A673 (cell line): ENCODE measurements around the gene GLIPR1. TPM values are rescaled to one million over a fixed set of nuclear protein-coding genes. Genes with fewer than 3 reads are reported as not detected.

Experiments used
- BruUV-seq: library from RNA; stranded (reverse); fragments of 400-500 nt; replicated peaks from 2 replicates; lab custom pipeline; 2021; lab: Mats Ljungman, UMichigan
- CTCF ChIA-PET: fragments of 300-600 bp; sonication (Branson Sonifier 250); formaldehyde crosslinking; loops from one replicate; lab custom pipeline; 2022; ENCODE audit warnings: antibody characterized with exemption; lab: Charles Lee
- POLR2A ChIA-PET: fragments of 300-600 bp; sonication (Branson Sonifier 250); formaldehyde crosslinking; loops from one replicate; lab custom pipeline; 2022; ENCODE audit warnings: antibody characterized with exemption; ENCODE audit not compliant: low non-redundant PET; lab: Charles Lee
- DNase-seq: peaks from one replicate; pipeline ENCODE4 v3.0.0-alpha.2; 2015; ENCODE audit warnings: low spot score
- H3K27ac ChIP-seq: fragments of 200-600 bp; sonication (generic); 2 replicates; pipeline ENCODE4 v1.5.1; 2016; ENCODE audit warnings: mixed run types, low read depth, mild to moderate bottlenecking, mixed read lengths, antibody characterized with exemption, low read length; ENCODE audit not compliant: poor library complexity, severe bottlenecking
- H3K27me3 ChIP-seq: fragments of 200-600 bp; sonication (generic); replicated peaks from 2 replicates; pipeline ENCODE4 v1.6.1; 2017; ENCODE audit warnings: mixed run types, low read depth, mild to moderate bottlenecking, mixed read lengths, antibody characterized with exemption, low read length; ENCODE audit not compliant: insufficient read depth, poor library complexity
- H3K36me3 ChIP-seq: fragments of 200-600 bp; sonication (generic); 2 replicates; pipeline ENCODE4 v1.6.1; 2016; ENCODE audit warnings: mixed run types, mild to moderate bottlenecking, mixed read lengths, antibody characterized with exemption, low read length; ENCODE audit not compliant: insufficient read depth, poor library complexity, severe bottlenecking
- H3K4me1 ChIP-seq: fragments of 200-600 bp; sonication (generic); 2 replicates; pipeline ENCODE4 v1.6.1; 2017; ENCODE audit warnings: mixed run types, mild to moderate bottlenecking, mixed read lengths, antibody characterized with exemption, low read length; ENCODE audit not compliant: insufficient read depth, poor library complexity, severe bottlenecking
- H3K4me3 ChIP-seq: fragments of 200-600 bp; sonication (generic); 2 replicates; pipeline ENCODE4 v1.5.1; 2016; ENCODE audit warnings: low read depth, mixed run types, mild to moderate bottlenecking, mixed read lengths, low read length; ENCODE audit not compliant: poor library complexity, severe bottlenecking
- H3K9me3 ChIP-seq: fragments of 200-600 bp; sonication (generic); 2 replicates; pipeline ENCODE4 v1.6.1; 2016; ENCODE audit warnings: mixed run types, low read depth, mild to moderate bottlenecking, mixed read lengths, antibody characterized with exemption, low read length; ENCODE audit not compliant: poor library complexity, severe bottlenecking
- CTCF ChIP-seq: fragments of 300-800, 200-600 bp; sonication (generic); conservative IDR thresholded peaks from 2 replicates; pipeline ENCODE4 v1.5.1; 2017; ENCODE audit warnings: low read depth, mild to moderate bottlenecking, antibody characterized with exemption, low read length, moderate library complexity, mixed read lengths
- EZH2 ChIP-seq: fragments of 200-600 bp; sonication (generic); IDR thresholded peaks from 2 replicates; pipeline ENCODE4 v1.6.1; 2017; ENCODE audit warnings: borderline replicate concordance, low read depth, mild to moderate bottlenecking, mixed read lengths, antibody characterized with exemption, low read length; ENCODE audit not compliant: poor library complexity, severe bottlenecking
- intact Hi-C: fragments of 100-400 bp; cut with micrococcal nuclease; formaldehyde crosslinking; loops from one replicate; pipeline ENCODE4 v1.10.0; 2022; ENCODE audit not compliant: unreplicated experiment
- total RNA-seq: library from RNA; stranded (reverse); gene quantifications from 2 replicates; pipeline ENCODE4 v1.2.3, GENCODE V29; 2021

GLIPR1 gene
- total RNA-seq, 1 experiment from 2014 or later, result 19.7 TPM

- BruUV-seq, result no TSS peak
- POLR2A ChIA-PET, result no interaction called here
- H3K36me3 ChIP-seq, result no peaks in the 10 kb centered on the region
- intact Hi-C loops, result loop anchor here (5.0 to 10.0 kb wide), 2 partner anchors 820 to 932 kb away; partner anchors contain the start of gene BBS10
- CTCF ChIA-PET, result interaction anchor here (0.6 to 0.8 kb wide), 2 partner anchors 508 to 512 kb away, joined by 3 to 4 read pairs; no protein-coding TSS in a partner anchor
- no peak overlapping the region for H3K4me3 ChIP-seq
- DNase-seq, result no peak
- no peaks in the 10 kb centered on the region for H3K9me3 ChIP-seq
- no peak overlapping the region for H3K27ac ChIP-seq
- H3K4me1 ChIP-seq, result no peaks in the 10 kb centered on the region
- peak; percentile 36; the same call in 1 of the 2 replicates for TF ChIP-seq CTCF
- TF ChIP-seq EZH2, result no peak
- no peaks in the 10 kb centered on the region for H3K27me3 ChIP-seq
Observed at GRCh38 chr12:75525263-75525662, 44.7 kb downstream of the GLIPR1 start.

- DNase-seq, result peak; percentile 70
- H3K4me1 ChIP-seq, result no peaks in the 10 kb centered on the region
- no peaks in the 10 kb centered on the region for H3K36me3 ChIP-seq
- no peaks in the 10 kb centered on the region for H3K9me3 ChIP-seq
- ChIA-PET POLR2A (no interaction called here), CTCF (interaction anchor here (0.7 to 1.8 kb wide), 3 partner anchors 247 to 510 kb away, joined by 3 to 7 read pairs (median 4); no protein-coding TSS in a partner anchor)
- no TSS peak for BruUV-seq
- TF ChIP-seq CTCF (peak; percentile 67), EZH2 (no peak)
- intact Hi-C loops, result loop anchor here (2.0 to 10.0 kb wide), 3 partner anchors 504 to 930 kb away; partner anchors contain the start of genes BBS10 and PHLDA1
- H3K4me3 ChIP-seq, result no peak overlapping the region
- no peaks in the 10 kb centered on the region for H3K27me3 ChIP-seq
- no peak overlapping the region for H3K27ac ChIP-seq
Observed at GRCh38 chr12:75526655-75527511, 46.3 kb downstream of the GLIPR1 start.

- H3K4me1 ChIP-seq, result no peaks in the 10 kb centered on the region
- no peaks in the 10 kb centered on the region for H3K9me3 ChIP-seq
- POLR2A ChIA-PET, result no interaction called here
- H3K27ac ChIP-seq, result no peak overlapping the region
- DNase-seq, result no peak
- H3K27me3 ChIP-seq, result no peaks in the 10 kb centered on the region
- no peak for TF ChIP-seq EZH2
- no peak for TF ChIP-seq CTCF
- intact Hi-C loops, result loop anchor here (5.0 to 10.0 kb wide), 2 partner anchors 817 to 929 kb away; partner anchors contain the start of gene BBS10
- no peak overlapping the region for H3K4me3 ChIP-seq
- CTCF ChIA-PET, result no interaction called here
- no TSS peak for BruUV-seq
- H3K36me3 ChIP-seq, result no peaks in the 10 kb centered on the region
Observed at GRCh38 chr12:75528272-75528671, 47.7 kb downstream of the GLIPR1 start.
